BLaER1 (cell line): ENCODE measurements around the gene ODAD4.
A peak's percentile ranks its signal among the peaks of the same experiment; 100 is the strongest.
"Not testable (repeated sequence)": the region's sequence is repeated elsewhere in the genome, so short reads cannot be mapped to it uniquely, and the experiment has no call there.

Experiments
- H3K27ac ChIP-seq: shearing (Covaris generic); formaldehyde crosslinking; 2 replicates; pipeline ENCODE4 v1.8.1; 2022
- H3K27me3 ChIP-seq: shearing (Covaris generic); formaldehyde crosslinking; 2 replicates; pipeline ENCODE4 v1.8.1; 2022
- H3K36me3 ChIP-seq: shearing (Covaris generic); formaldehyde crosslinking; 2 replicates; pipeline ENCODE4 v1.8.1; 2022
- H3K4me1 ChIP-seq: shearing (Covaris generic); formaldehyde crosslinking; 2 replicates; pipeline ENCODE4 v1.8.1; 2022
- H3K4me2 ChIP-seq: shearing (Covaris generic); formaldehyde crosslinking; 2 replicates; pipeline ENCODE4 v1.8.1; 2022
- H3K4me3 ChIP-seq: shearing (Covaris generic); formaldehyde crosslinking; 2 replicates; pipeline ENCODE4 v1.8.1; 2022
- H3K9ac ChIP-seq: shearing (Covaris generic); formaldehyde crosslinking; 2 replicates; pipeline ENCODE4 v1.8.1; 2022
- H3K9me3 ChIP-seq: shearing (Covaris generic); formaldehyde crosslinking; 2 replicates; pipeline ENCODE4 v1.8.1; 2022
- H4K20me1 ChIP-seq: shearing (Covaris generic); formaldehyde crosslinking; 2 replicates; pipeline ENCODE4 v1.8.1; 2022
- Cebpa-rat ChIP-seq: shearing (Covaris generic); IDR thresholded peaks from 2 replicates; pipeline ENCODE4 v1.8.1; 2022

Gene ODAD4

GRCh38 chr17:41919165-41919817, 11.1 kb upstream of the ODAD4 start:
- Histone ChIP-seq H3K27me3 (no peaks in the 10 kb centered on the region), H4K20me1 (peaks cover 41% of the 10 kb centered on the region), H3K4me2 (peak overlapping the region; percentile 95), H3K9ac (peak overlapping the region; percentile 70), H3K9me3 (no peaks in the 10 kb centered on the region), H3K36me3 (peaks cover 24% of the 10 kb centered on the region), H3K4me3 (peak overlapping the region; percentile 98), H3K27ac (peak overlapping the region; percentile 75), H3K4me1 (peaks cover 88% of the 10 kb centered on the region)
- no peak for TF ChIP-seq Cebpa-rat

GRCh38 chr17:41919840-41920579, 10.4 kb upstream of the ODAD4 start:
- Histone ChIP-seq H3K27ac (peak overlapping the region; percentile 75), H4K20me1 (peaks cover 34% of the 10 kb centered on the region), H3K36me3 (peaks cover 17% of the 10 kb centered on the region), H3K9me3 (no peaks in the 10 kb centered on the region), H3K4me1 (peaks cover 88% of the 10 kb centered on the region), H3K9ac (peak overlapping the region; percentile 70; the same call in 1 of the 2 replicates), H3K27me3 (no peaks in the 10 kb centered on the region), H3K4me2 (peak overlapping the region; percentile 95), H3K4me3 (no peak overlapping the region; the same call in 1 of the 2 replicates)
- TF ChIP-seq Cebpa-rat = peak; percentile 59; the same call in 1 of the 2 replicates

- H3K9me3 ChIP-seq = no peaks in the 10 kb centered on the region
- H3K9ac ChIP-seq = no peak overlapping the region
- peak overlapping the region; percentile 95 for H3K4me2 ChIP-seq
- no peaks in the 10 kb centered on the region for H3K27me3 ChIP-seq
- peaks cover 28% of the 10 kb centered on the region for H4K20me1 ChIP-seq
- peaks cover 88% of the 10 kb centered on the region for H3K4me1 ChIP-seq
- no peak for TF ChIP-seq Cebpa-rat
- no peak overlapping the region for H3K27ac ChIP-seq
- H3K36me3 ChIP-seq = peaks cover 12% of the 10 kb centered on the region
- H3K4me3 ChIP-seq = no peak overlapping the region
Measured at GRCh38 chr17:41920580-41920955, 9.8 kb upstream of the ODAD4 start.

GRCh38 chr17:41925991-41926590, 4.3 kb upstream of the ODAD4 start:
- no peak for TF ChIP-seq Cebpa-rat
- H3K9ac ChIP-seq = peak overlapping the region; percentile 18; the same call in 1 of the 2 replicates
- no peaks in the 10 kb centered on the region for H3K9me3 ChIP-seq
- no peaks in the 10 kb centered on the region for H3K27me3 ChIP-seq
- peaks cover 96% of the 10 kb centered on the region for H3K4me1 ChIP-seq
- H3K36me3 ChIP-seq = no peaks in the 10 kb centered on the region
- H3K27ac ChIP-seq = peak overlapping the region; percentile 15; the same call in 1 of the 2 replicates
- no peaks in the 10 kb centered on the region for H4K20me1 ChIP-seq
- H3K4me2 ChIP-seq = peak overlapping the region; percentile 56
- H3K4me3 ChIP-seq = no peak overlapping the region

- H3K4me3 ChIP-seq = no peak overlapping the region
- no peak overlapping the region for H3K27ac ChIP-seq
- H3K9ac ChIP-seq = no peak overlapping the region
Measured at GRCh38 chr17:41928693-41929251, 1.6 kb upstream of the ODAD4 start.

GRCh38 chr17:41930833-41931156, 378 bp downstream of the ODAD4 start:
- H3K27ac ChIP-seq, H3K27me3 ChIP-seq, H4K20me1 ChIP-seq, H3K9me3 ChIP-seq, H3K36me3 ChIP-seq: not testable (repeated sequence)
- Histone ChIP-seq H3K9ac (0 out of 2 replicates have a peak overlapping the region, but pooled peaks have one; percentile 46), H3K4me2 (peak overlapping the region; percentile 81), H3K4me1 (peaks cover 70% of the 10 kb centered on the region), H3K4me3 (peak overlapping the region; percentile 63)

More at GRCh38 chr17:41928693-41929251, 1.6 kb upstream of the ODAD4 start:
- H3K4me1 ChIP-seq = peaks cover 90% of the 10 kb centered on the region
- H4K20me1 ChIP-seq = no peaks in the 10 kb centered on the region
- peak overlapping the region; percentile 81 for H3K4me2 ChIP-seq
- TF ChIP-seq Cebpa-rat = no peak
- H3K36me3 ChIP-seq = no peaks in the 10 kb centered on the region
- H3K9me3 ChIP-seq = no peaks in the 10 kb centered on the region
- no peaks in the 10 kb centered on the region for H3K27me3 ChIP-seq

GRCh38 chr17:41931715-41932114, 1.3 kb downstream of the ODAD4 start:
- not testable (repeated sequence) for H3K27me3 ChIP-seq, H3K9me3 ChIP-seq, H4K20me1 ChIP-seq, H3K27ac ChIP-seq, H3K4me3 ChIP-seq, H3K9ac ChIP-seq, H3K36me3 ChIP-seq
- peaks cover 62% of the 10 kb centered on the region for H3K4me1 ChIP-seq
- H3K4me2 ChIP-seq = 0 out of 2 replicates have a peak overlapping the region, but pooled peaks have one; percentile 37

GRCh38 chr17:41932816-41933389, 2.5 kb downstream of the ODAD4 start:
- H3K9ac ChIP-seq = no peak overlapping the region
- H3K27me3 ChIP-seq = no peaks in the 10 kb centered on the region
- no peaks in the 10 kb centered on the region for H3K9me3 ChIP-seq
- no peak for TF ChIP-seq Cebpa-rat
- H3K4me3 ChIP-seq = no peak overlapping the region
- no peaks in the 10 kb centered on the region for H4K20me1 ChIP-seq
- peak overlapping the region; percentile 11; the same call in 1 of the 2 replicates for H3K27ac ChIP-seq
- peaks cover 62% of the 10 kb centered on the region for H3K4me1 ChIP-seq
- peak overlapping the region; percentile 37 for H3K4me2 ChIP-seq
- no peaks in the 10 kb centered on the region for H3K36me3 ChIP-seq

GRCh38 chr17:41935641-41936040, 5.2 kb downstream of the ODAD4 start:
- H3K36me3 ChIP-seq = no peaks in the 10 kb centered on the region
- no peaks in the 10 kb centered on the region for H3K9me3 ChIP-seq

More at GRCh38 chr17:41935641-41936040, 5.2 kb downstream of the ODAD4 start:
- TF ChIP-seq Cebpa-rat = no peak
- Histone ChIP-seq H3K27ac (no peak overlapping the region), H3K4me3 (no peak overlapping the region), H3K4me2 (no peak overlapping the region), H3K27me3 (no peaks in the 10 kb centered on the region), H3K9ac (no peak overlapping the region), H3K4me1 (peaks cover 57% of the 10 kb centered on the region), H4K20me1 (no peaks in the 10 kb centered on the region)
